ENCODE measurements around the gene CYBC1. TPM values are rescaled to one million over a fixed set of nuclear protein-coding genes. Genes with fewer than 3 reads are reported as not detected.

The CYBC1 gene
- total and polyA plus RNA-seq, 2 of the 4 experiments (the other 2 are of a cell fraction) = 75.1 to 76.7 TPM

DNA sequence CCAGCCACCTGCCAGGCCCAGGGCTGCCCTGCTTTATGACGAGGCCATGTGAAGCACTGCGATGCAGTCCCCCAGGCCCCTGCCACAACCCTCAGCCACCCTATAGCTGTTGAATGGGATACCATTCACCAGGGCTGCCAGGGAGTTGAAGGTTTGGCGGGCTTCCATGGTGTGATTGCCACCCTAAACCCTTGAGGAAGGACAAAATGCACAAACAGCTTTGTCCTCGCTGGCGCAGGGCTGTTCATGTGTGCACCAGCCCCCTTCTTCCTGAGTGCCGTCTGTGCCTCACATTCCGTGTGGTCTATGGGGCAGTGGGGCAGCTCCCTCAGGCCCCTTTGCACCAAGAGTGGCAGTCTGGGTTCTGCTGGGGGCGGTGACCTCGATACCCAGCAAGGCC lies 33.3 kb upstream of the CYBC1 start:
- Histone ChIP-seq H3K27ac (ENCODE audit: insufficient read depth, low read length) (no peak overlapping the region), H2BK15ac (ENCODE audit: low read depth, low read length) (no peak overlapping the region), H3K56ac (ENCODE audit: extremely low read depth, insufficient read depth, low read length) (no peak overlapping the region), H3K14ac (replicated peaks; ENCODE audit: low read depth, low read length) (no peak overlapping the region), H3K9ac (ENCODE audit: low read depth, low read length) (no peak overlapping the region), H3K4ac (ENCODE audit: low read depth, low read length) (no peak overlapping the region), H3K9me3 (ENCODE audit: control insufficient read depth, insufficient read depth, low read length) (no peaks in the 10 kb centered on the region), H4K5ac (ENCODE audit: low read depth, low read length) (no peak overlapping the region), H4K20me1 (ENCODE audit: insufficient read depth, low read length) (no peaks in the 10 kb centered on the region; the same call in 1 of the 2 replicates), H2BK5ac (ENCODE audit: low read depth, low read length, poor library complexity, severe bottlenecking) (no peak overlapping the region), H4K91ac (ENCODE audit: insufficient read depth, low read depth, low read length) (no peak overlapping the region), H3K9me1 (ENCODE audit: insufficient read depth, low read length) (no peaks in the 10 kb centered on the region), H2AFZ (replicated peaks; ENCODE audit: low read length, poor library complexity) (no peak overlapping the region), H3K36me3 (ENCODE audit: control insufficient read depth, insufficient read depth, low read length) (peaks cover 69% of the 10 kb centered on the region), H3K23ac (ENCODE audit: low read depth, low read length) (no peak overlapping the region), H2AK5ac (ENCODE audit: low read depth, low read length) (no peak overlapping the region), H4K8ac (ENCODE audit: low read depth in 2 of 2, low read length in 2 of 2) (no peak overlapping the region), H2AK9ac (replicated peaks; ENCODE audit: low read depth, low read length, poor library complexity) (no peak overlapping the region), H3K4me1 (ENCODE audit: control insufficient read depth, insufficient read depth, low read length) (no peaks in the 10 kb centered on the region), H2BK120ac (ENCODE audit: low read depth, low read length) (no peak overlapping the region), H3K18ac (ENCODE audit: low read depth, low read length) (no peak overlapping the region), H2BK20ac (ENCODE audit: low read depth, low read length) (no peak overlapping the region), H3K4me2 (ENCODE audit: low read depth, low read length) (no peak overlapping the region), H3K27me3 (ENCODE audit: control insufficient read depth, insufficient read depth, low read length) (no peaks in the 10 kb centered on the region), H3K4me3 (ENCODE audit: insufficient read depth, low read depth, low read length) (no peak overlapping the region), H3K79me1 (ENCODE audit: low read depth in 1 of 2, low read length in 2 of 2) (no peaks in the 10 kb centered on the region)
- in situ Hi-C loops (cut with MboI; ENCODE audit: low sequenced_read_pairs) = no loop called here
- BruUV-seq (replicated peaks) = no TSS peak
- intact Hi-C loops (cut with micrococcal nuclease) = no loop called here
- TF ChIP-seq RAD21 (IDR thresholded peaks at IDR 0.05; ENCODE audit: low read length) = no peak
- no peak for TF ChIP-seq BHLHE40 (IDR thresholded peaks at IDR 0.05; ENCODE audit: low read depth, low read length)
- TF ChIP-seq FOS (IDR thresholded peaks at IDR 0.05; ENCODE audit: low read depth, low read length) = no peak
- TF ChIP-seq NFE2L2 (IDR thresholded peaks at IDR 0.05; ENCODE audit: low read depth, low read length) = no peak
- TF ChIP-seq MXI1 (IDR thresholded peaks at IDR 0.05; ENCODE audit: borderline replicate concordance, low read depth, low read length) = no peak
- TF ChIP-seq ELK1 (IDR thresholded peaks at IDR 0.05; ENCODE audit: borderline replicate concordance, low read depth, low read length) = no peak
- no peak for TF ChIP-seq POLR2A (IDR thresholded peaks at IDR 0.05; ENCODE audit: low read depth, low read length)
- TF ChIP-seq CEBPB (IDR thresholded peaks at IDR 0.05; ENCODE audit: low read depth, low read length) = no peak
- no peak for TF ChIP-seq MAFK (IDR thresholded peaks at IDR 0.05; ENCODE audit: low read depth, low read length)
- no peak for TF ChIP-seq RCOR1 (IDR thresholded peaks at IDR 0.05; ENCODE audit: insufficient replicate concordance, low read length)
- no peak for TF ChIP-seq CTCF (conservative IDR thresholded peaks at IDR 0.05; ENCODE audit: low read depth, low read length)
- TF ChIP-seq SMC3 (IDR thresholded peaks at IDR 0.05; ENCODE audit: low read depth, low read length) = no peak
- TF ChIP-seq RFX5 (IDR thresholded peaks at IDR 0.05; ENCODE audit: low read depth, low read length) = no peak
- TF ChIP-seq USF2 (IDR thresholded peaks at IDR 0.05; ENCODE audit: low read depth, low read length) = no peak
- TF ChIP-seq MAZ (IDR thresholded peaks at IDR 0.05; ENCODE audit: borderline replicate concordance, low read depth, low read length) = no peak
- TF ChIP-seq CHD1 (IDR thresholded peaks at IDR 0.05; ENCODE audit: low read depth, low read length) = no peak
- POLR2A ChIA-PET (ENCODE audit: unreplicated experiment) = no interaction called here
- CTCF ChIA-PET = interaction anchor here (0.7 kb wide), 1 partner anchor 11 kb away, joined by 4 read pairs; no protein-coding TSS in a partner anchor
- dilution Hi-C loops (cut with HindIII; ENCODE audit: low sequenced_read_pairs, unreplicated experiment) = no loop called here
- ATAC-seq (ENCODE audit: low read depth) (no peak), DNase-seq (no peak)
- 92% methylated on average over 6 of the region's 9 CpGs; no CpG with 5 or more reads in 1 of the 2 experiments for WGBS, 2 experiments (ENCODE audit: extremely low coverage in 2 of 2, insufficient read length in 1 of 2)

Data from IMR-90 (cell line).